Cerebellar cortex (tissue), 1 donor: ENCODE data around the gene IGFLR1.

Experiments used
- DNase-seq: peaks from one replicate; pipeline ENCODE4 v3.0.0-alpha.2; 2015; ENCODE audit warnings: low spot score

Gene IGFLR1

GRCh38 chr19:35723671-35724070 lies 18.6 kb downstream of the IGFLR1 start:
- DNase-seq: no peak

GRCh38 chr19:35722897-35723296 lies 19.4 kb downstream of the IGFLR1 start:
- no peak for DNase-seq

GRCh38 chr19:35722461-35722860 lies 19.8 kb downstream of the IGFLR1 start:
- DNase-seq: no peak

DNA sequence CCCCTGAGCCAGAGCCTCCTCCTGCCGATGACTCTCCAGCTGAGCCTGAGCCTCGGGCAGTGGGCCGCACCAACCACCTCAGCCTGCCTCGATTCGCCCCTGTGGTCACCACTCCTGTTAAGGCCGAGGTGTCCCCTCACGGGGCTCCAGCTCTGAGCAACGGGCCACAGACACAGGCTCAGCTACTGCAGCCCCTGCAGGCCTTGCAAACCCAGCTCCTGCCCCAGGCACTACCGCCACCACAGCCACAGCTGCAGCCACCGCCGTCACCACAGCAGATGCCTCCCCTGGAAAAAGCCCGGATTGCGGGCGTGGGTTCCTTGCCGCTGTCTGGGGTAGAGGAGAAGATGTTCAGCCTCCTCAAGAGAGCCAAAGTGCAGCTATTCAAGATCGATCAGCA lies 20.9 kb downstream of the IGFLR1 start:
- DNase-seq: no peak

GRCh38 chr19:35720648-35721047 lies 21.6 kb downstream of the IGFLR1 start:
- no peak for DNase-seq

- no peak for DNase-seq
Measured at GRCh38 chr19:35720163-35720524, 22.1 kb downstream of the IGFLR1 start.

- no peak for DNase-seq
Measured at GRCh38 chr19:35719402-35720162, 22.7 kb downstream of the IGFLR1 start.

DNA sequence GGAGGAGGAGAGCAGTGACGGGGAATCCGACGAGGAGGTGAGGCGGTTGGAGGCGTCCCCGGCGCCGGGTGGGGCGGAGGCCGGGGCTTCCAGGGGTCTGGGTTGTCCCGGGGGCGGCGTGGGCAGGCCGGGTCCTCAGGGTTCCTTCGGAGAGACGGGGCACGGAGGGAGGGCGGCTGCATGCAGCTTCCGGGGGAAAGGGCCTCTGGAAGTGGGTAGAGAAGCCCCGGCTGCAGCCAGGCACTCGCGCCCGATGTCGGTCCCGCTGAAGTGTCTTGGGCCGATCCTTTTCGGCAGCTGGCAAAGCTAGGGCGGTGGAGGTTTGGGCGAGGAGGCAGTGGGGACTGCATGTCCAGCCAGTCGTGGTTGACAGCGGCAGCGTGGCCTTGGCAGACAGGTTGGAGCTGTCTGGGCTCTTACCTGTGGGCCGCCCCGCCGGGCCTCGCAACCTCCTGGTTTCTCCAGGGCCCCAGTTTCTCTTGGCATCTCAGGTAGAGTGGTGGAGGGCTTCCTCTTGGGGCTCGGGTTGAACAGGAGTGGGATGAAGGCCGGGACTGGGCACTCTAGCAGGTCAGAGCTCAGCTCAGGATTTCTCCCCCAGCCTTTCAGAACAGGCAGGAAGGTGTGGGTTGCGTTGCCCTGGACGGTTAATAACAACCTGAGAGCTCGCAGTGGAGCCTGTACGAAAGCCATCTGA lies 23.8 kb downstream of the IGFLR1 start:
- no peak for DNase-seq

DNA sequence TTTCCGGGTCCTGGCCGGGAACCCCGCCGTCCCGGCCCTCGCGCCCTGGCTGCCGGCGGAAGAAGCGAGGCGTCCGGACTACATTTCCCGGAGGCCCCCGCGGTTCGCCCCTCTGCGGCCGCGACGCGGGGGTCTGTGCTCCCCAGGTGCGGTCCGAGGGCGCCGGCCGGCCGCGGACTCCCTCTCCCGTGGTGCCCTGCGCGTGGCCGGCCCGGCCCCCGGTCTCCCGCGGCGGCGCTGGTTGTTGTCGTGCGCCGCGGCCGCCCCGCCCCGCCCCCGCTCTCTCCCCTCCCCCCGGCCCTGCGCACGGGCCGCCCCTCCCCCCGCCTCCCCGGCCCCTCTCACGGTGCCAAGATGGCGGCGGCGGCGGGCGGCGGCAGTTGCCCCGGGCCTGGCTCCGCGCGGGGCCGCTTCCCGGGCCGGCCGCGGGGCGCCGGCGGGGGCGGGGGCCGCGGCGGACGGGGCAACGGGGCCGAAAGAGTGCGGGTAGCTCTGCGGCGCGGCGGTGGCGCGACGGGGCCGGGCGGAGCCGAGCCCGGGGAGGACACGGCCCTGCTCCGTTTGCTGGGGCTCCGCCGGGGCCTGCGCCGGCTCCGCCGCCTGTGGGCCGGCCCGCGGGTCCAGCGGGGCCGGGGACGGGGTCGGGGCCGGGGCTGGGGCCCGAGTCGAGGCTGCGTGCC lies 24.4 kb downstream of the IGFLR1 start, which contains the start of gene KMT2B:
Gene KMT2B (plus strand): TSS at position 339 of the 680 bp plus-strand sequence. CDS start 16 bp downstream, at position 355.
- DNase-seq: no peak

DNA sequence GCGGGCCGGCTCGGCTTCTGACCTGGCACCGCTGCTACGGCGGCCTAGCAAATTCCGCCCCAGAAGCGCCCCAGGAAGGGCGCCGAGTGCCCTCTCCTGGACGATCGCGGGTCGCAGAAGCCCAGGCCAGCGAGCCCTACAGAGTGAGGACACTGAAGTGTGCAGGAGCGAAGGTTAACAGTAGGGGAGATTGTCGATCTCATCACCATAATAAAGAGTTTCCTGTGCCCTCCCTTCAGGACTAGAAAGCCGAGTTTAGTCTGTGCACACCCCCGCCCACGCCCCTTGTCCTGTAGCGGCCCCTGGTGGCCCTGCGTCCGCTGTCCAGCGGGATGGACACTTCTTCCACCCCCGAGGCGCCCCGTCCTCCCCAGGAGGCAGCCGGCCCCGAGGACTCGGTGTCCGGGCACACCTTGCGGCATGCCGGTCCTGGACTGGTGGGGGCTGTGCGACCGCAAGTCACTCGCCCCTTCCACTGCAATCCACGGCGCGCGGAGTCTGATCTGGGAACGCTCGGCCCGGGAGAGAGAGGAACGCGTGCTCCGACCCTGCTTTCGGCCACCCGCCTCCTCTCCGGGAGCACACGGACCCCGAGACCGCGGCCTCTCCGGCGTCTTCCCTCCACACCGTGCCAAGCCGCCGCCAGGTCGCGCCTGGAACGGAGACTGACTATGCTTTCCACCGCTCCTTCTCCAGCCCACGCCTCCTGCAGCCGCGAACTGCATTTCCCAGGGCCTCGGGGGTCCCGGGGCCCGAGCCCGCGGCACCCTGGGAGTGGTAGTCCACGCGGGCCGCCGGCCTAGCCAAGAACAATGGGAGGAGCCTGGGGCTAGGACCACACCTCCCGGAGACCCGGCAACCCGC lies 25.2 kb downstream of the IGFLR1 start:
- DNase-seq: peak; percentile 96

- DNase-seq: peak; percentile 59
Measured at GRCh38 chr19:35715981-35716800, 26.1 kb downstream of the IGFLR1 start.

- no peak for DNase-seq
Measured at GRCh38 chr19:35715355-35715809, 26.9 kb downstream of the IGFLR1 start.

DNA sequence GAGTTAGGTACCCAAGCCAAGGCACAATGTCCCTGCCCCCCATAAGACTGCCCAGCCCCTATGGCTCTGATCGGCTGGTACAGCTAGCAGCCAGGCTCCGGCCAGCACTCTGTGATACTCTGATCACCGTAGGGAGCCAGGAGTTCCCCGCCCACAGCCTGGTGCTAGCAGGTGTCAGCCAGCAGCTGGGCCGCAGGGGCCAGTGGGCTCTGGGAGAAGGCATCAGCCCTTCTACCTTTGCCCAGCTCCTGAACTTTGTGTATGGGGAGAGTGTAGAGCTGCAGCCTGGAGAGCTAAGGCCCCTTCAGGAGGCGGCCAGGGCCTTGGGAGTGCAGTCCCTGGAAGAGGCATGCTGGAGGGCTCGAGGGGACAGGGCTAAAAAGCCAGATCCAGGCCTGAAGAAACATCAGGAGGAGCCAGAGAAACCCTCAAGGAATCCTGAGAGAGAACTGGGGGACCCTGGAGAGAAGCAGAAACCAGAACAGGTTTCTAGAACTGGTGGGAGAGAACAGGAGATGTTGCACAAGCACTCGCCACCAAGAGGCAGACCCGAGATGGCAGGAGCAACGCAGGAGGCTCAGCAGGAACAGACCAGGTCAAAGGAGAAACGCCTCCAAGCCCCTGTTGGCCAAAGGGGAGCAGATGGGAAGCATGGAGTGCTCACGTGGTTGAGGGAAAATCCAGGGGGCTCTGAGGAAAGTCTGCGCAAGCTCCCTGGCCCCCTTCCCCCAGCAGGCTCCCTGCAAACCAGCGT lies 27.5 kb downstream of the IGFLR1 start:
- peak; percentile 35 for DNase-seq

GRCh38 chr19:35713904-35714495 lies 28.3 kb downstream of the IGFLR1 start:
- DNase-seq: peak; percentile 32

DNA sequence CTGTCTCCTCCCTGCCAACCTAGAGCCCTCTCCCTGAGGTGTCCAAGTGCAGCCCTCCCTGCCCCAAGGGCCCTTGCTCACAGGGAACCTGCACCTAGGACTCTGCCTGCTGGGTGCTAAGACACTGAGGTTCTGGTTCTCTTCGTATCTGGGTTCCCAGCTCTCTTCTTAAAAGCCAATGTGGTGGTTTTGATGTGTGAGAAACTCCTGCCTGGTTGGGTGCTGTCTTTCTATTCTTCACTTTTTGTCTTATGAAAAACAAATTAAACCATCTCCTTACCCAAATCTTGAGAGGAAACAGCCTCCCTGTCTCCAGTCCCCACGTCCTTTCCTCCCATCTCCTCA lies 28.8 kb downstream of the IGFLR1 start:
- DNase-seq: no peak

GRCh38 chr19:35712567-35713505 lies 29.4 kb downstream of the IGFLR1 start:
- DNase-seq: no peak

DNA sequence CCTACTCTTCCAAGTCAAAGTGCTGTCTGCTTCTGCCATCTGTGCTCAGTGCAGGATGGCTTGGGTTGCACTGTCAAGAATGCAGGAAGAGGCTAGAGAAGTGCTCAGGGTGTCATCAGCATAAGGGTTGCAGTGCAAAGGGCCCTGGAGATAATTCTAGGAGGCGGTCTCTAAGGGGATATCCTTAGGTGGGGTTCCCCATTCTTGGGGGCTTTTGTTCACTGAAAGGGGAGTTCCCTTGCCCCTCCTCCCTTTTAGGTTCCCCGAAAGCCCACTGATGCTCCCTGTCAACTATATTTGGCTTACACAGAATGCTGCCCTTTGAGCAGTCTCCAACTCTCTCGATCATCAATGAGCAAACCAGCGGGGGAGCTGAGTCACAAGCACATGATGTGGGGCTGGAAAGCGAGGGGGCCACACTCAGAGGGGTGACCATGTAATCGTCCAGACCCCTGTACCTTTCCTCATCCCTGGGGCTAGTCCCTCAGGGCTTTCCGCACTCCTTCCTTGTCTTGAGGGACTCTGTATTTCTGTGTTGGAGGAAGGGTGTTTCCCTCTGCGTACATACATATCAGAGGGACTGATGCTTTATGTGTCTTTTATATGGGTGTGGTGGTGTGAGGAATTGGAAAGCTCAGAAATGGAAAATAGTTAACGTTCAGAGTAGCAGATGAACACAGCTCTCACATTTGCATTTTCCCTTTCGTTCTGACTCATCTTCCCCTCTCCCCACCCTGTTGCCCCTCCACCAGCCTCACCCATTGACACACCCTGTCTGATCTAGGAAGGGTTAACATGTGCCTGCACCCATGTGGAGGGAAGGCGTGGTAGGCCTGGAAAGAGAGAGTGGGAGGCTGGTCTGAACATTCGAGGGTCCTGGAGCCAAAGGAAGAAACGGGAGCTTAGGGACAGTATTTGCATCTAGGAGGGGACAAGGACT lies 31.2 kb downstream of the IGFLR1 start:
- no peak for DNase-seq

GRCh38 chr19:35708391-35708790 lies 33.9 kb downstream of the IGFLR1 start:
- DNase-seq: no peak
